OCI-LY1 (cell line): ENCODE measurements around the gene CACNA1B.

Experiments
- CTCF ChIP-seq: fragments of 200-600 bp; sonication (generic), shearing (Covaris generic); IDR thresholded peaks from 2 replicates; pipeline ENCODE4 v1.5.1; 2017; ENCODE audit warnings: mild to moderate bottlenecking, antibody characterized with exemption, low read length, moderate library complexity, mixed read lengths
- EZH2 ChIP-seq: fragments of 200-600 bp; sonication (generic), shearing (Covaris generic); IDR thresholded peaks from 2 replicates; pipeline ENCODE4 v1.8.0; 2017; ENCODE audit warnings: borderline replicate concordance, mixed run types, mild to moderate bottlenecking, antibody characterized with exemption, low read length, moderate library complexity, mixed read lengths

- TF ChIP-seq CTCF (no peak), EZH2 (no peak)
Measured at GRCh38 chr9:138045541-138046490, 168.2 kb downstream of the CACNA1B start.
